H1 (cell line): ENCODE results near the gene TRMT61B.

Experiments
- BACH1 ChIP-seq: IDR thresholded peaks from 2 replicates; pipeline ENCODE4 v1.6.1; 2012; ENCODE audit warnings: low read length, improper control_type of control experiment
- BRCA1 ChIP-seq: IDR thresholded peaks from 2 replicates; pipeline ENCODE4 v1.6.1; 2012; ENCODE audit warnings: low read depth, low read length, improper control_type of control experiment
- CEBPB ChIP-seq: IDR thresholded peaks from 2 replicates; pipeline ENCODE4 v1.6.1; 2012; ENCODE audit warnings: low read depth, low read length
- CREB1 ChIP-seq: IDR thresholded peaks from 2 replicates; pipeline ENCODE4 v1.6.1; 2012; ENCODE audit warnings: inconsistent platforms
- CTCF ChIP-seq, 3 experiments: IDR thresholded peaks; 1 replicate in 2 of 3; 2 replicates in 1 of 3; pipeline versions ENCODE4 v1.5.1 to v1.6.1; 2011; ENCODE audit warnings: low read length in 3 of 3, mild to moderate bottlenecking in 3 of 3, inconsistent platforms in 2 of 3, low read depth in 1 of 3, moderate library complexity in 1 of 3; ENCODE audit not compliant: insufficient read depth in 1 of 3; ENCODE audit errors: control extremely low read depth in 1 of 3
- E2F6 ChIP-seq: IDR thresholded peaks from 2 replicates; pipeline ENCODE4 v1.6.1; 2012; ENCODE audit warnings: inconsistent platforms
- FOSL1 ChIP-seq: IDR thresholded peaks from 2 replicates; pipeline ENCODE4 v1.6.1; 2011; ENCODE audit warnings: mild to moderate bottlenecking, low read depth, low read length, moderate library complexity; ENCODE audit not compliant: insufficient read depth
- GTF2F1 ChIP-seq: IDR thresholded peaks from 2 replicates; pipeline ENCODE4 v1.6.1; 2012; ENCODE audit warnings: low read depth, low read length, improper control_type of control experiment, borderline replicate concordance
- RFX5 ChIP-seq: IDR thresholded peaks from 2 replicates; pipeline ENCODE4 v1.6.1; 2011; ENCODE audit warnings: low read depth, low read length, improper control_type of control experiment, borderline replicate concordance
- SP4 ChIP-seq: IDR thresholded peaks from 2 replicates; pipeline ENCODE4 v1.6.1; 2012; ENCODE audit warnings: low read length, inconsistent platforms
- SRF ChIP-seq: IDR thresholded peaks from 2 replicates; pipeline ENCODE4 v1.6.1; 2011; ENCODE audit warnings: mild to moderate bottlenecking, low read depth, low read length, moderate library complexity
- TAF1 ChIP-seq: IDR thresholded peaks from 2 replicates; pipeline ENCODE4 v1.6.1; 2011; ENCODE audit warnings: mild to moderate bottlenecking, low read depth, low read length

GRCh38 chr2:28901841-28902240 lies 31.7 kb upstream of the TRMT61B start:
- no peak for TF ChIP-seq CREB1
- TF ChIP-seq CEBPB = no peak
- TF ChIP-seq GTF2F1 = no peak
- TF ChIP-seq CTCF (IDR thresholded peaks at IDR 0.05; ENCODE audit: control extremely low read depth in 1 of 3, insufficient read depth in 1 of 3, low read depth in 1 of 3, low read length in 3 of 3) = no peak
- no peak for TF ChIP-seq BRCA1
- TF ChIP-seq TAF1 = no peak
- no peak for TF ChIP-seq RFX5
- TF ChIP-seq FOSL1 = no peak
- no peak for TF ChIP-seq E2F6
- no peak for TF ChIP-seq BACH1
- TF ChIP-seq SP4 = no peak
- no peak for TF ChIP-seq SRF
